HCT116 (cell line): Measurements from ENCODE around the gene ATXN2.

Experiments used
- CBX3 ChIP-seq: IDR thresholded peaks from 2 replicates; pipeline ENCODE4 v1.6.1; 2012; ENCODE audit warnings: low read depth
- CEBPB ChIP-seq: IDR thresholded peaks from 2 replicates; pipeline ENCODE4 v1.6.1; 2012; ENCODE audit warnings: low read depth
- CTCF ChIP-seq, 3 experiments: fragments of 200-600 bp in 1 of 3; sonication (generic) in 1 of 3; IDR thresholded peaks in 2 of 3; conservative IDR thresholded peaks in 1 of 3; 2 replicates each; pipeline ENCODE4 v1.5.1; 2012 to 2017; ENCODE audit warnings: low read depth in 2 of 3, low read length in 2 of 3, antibody characterized with exemption in 1 of 3, borderline replicate concordance in 1 of 3, control low read depth in 1 of 3, mild to moderate bottlenecking in 1 of 3, mixed read lengths in 1 of 3, mixed run types in 1 of 3, moderate library complexity in 1 of 3; ENCODE audit not compliant: insufficient read depth in 1 of 3
- EZH2 ChIP-seq: fragments of 200-600 bp; sonication (generic); IDR thresholded peaks from 2 replicates; pipeline ENCODE4 v1.6.1; 2017; ENCODE audit warnings: antibody characterized with exemption, mixed run types
- EZH2phosphoT487 ChIP-seq: fragments of 200-600 bp; IDR thresholded peaks from 2 replicates; pipeline ENCODE4 v1.6.1; 2018; ENCODE audit warnings: antibody characterized with exemption, borderline replicate concordance
- POLR2A ChIP-seq: IDR thresholded peaks from 2 replicates; pipeline ENCODE4 v1.7.0; 2011; ENCODE audit warnings: borderline replicate concordance; ENCODE audit not compliant: insufficient read depth, insufficient read length; ENCODE audit errors: extremely low read depth
- POLR2AphosphoS5 ChIP-seq: IDR thresholded peaks from 2 replicates; pipeline ENCODE4 v1.6.1; 2011; ENCODE audit warnings: mild to moderate bottlenecking, low read depth, low read length, moderate library complexity
- RAD21 ChIP-seq: IDR thresholded peaks from 2 replicates; pipeline ENCODE4 v1.6.1; 2012; ENCODE audit warnings: low read depth, mild to moderate bottlenecking
- REST ChIP-seq: IDR thresholded peaks from 2 replicates; pipeline ENCODE4 v1.6.1; 2012; ENCODE audit warnings: low read depth
- SIN3A ChIP-seq: IDR thresholded peaks from 2 replicates; pipeline ENCODE4 v1.6.1; 2012; ENCODE audit warnings: low read depth
- TCF7L2 ChIP-seq: IDR thresholded peaks from 2 replicates; pipeline ENCODE4 v1.7.0; 2011; ENCODE audit warnings: borderline replicate concordance, inconsistent platforms; ENCODE audit not compliant: insufficient read depth, insufficient read length; ENCODE audit errors: extremely low read depth
- YY1 ChIP-seq: IDR thresholded peaks from 2 replicates; pipeline ENCODE4 v1.6.1; 2011; ENCODE audit warnings: low read length, low read depth, moderate library complexity, mild to moderate bottlenecking; ENCODE audit not compliant: insufficient replicate concordance; ENCODE audit errors: extremely low read depth
- ZNF274 ChIP-seq: fragments of 200-500 bp; sonication (Bioruptor generic); IDR thresholded peaks from 2 replicates; pipeline ENCODE4 v1.6.1; 2014; ENCODE audit warnings: mild to moderate bottlenecking, low read depth, low read length, inconsistent platforms
- TF ChIP-seq, protein P1 (sequence below): IDR thresholded peaks from 2 replicates; pipeline ENCODE4 v1.6.1; 2012

GRCh38 chr12:111443086-111443485 lies 156.0 kb downstream of the ATXN2 start:
- TF ChIP-seq RAD21 (no peak), YY1 (no peak), CTCF (IDR thresholded peaks at IDR 0.05 in 2 of 3, conservative IDR thresholded peaks at IDR 0.05 in 1 of 3; ENCODE audit: borderline replicate concordance in 1 of 3, insufficient read depth in 1 of 3, low read depth in 2 of 3, low read length in 2 of 3) (no peak), POLR2A (no peak), EZH2 (no peak), CEBPB (no peak), CBX3 (no peak), EZH2phosphoT487 (no peak), POLR2AphosphoS5 (no peak), ZNF274 (no peak), SIN3A (no peak), TCF7L2 (no peak), REST (no peak)
- TF ChIP-seq, protein P1, sequence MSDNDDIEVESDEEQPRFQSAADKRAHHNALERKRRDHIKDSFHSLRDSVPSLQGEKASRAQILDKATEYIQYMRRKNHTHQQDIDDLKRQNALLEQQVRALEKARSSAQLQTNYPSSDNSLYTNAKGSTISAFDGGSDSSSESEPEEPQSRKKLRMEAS = no peak
